ENCODE measurements around the gene TSC1.
"Not testable (repeated sequence)": the region's sequence is repeated elsewhere in the genome, so short reads cannot be mapped to it uniquely, and the experiment has no call there.

Gene TSC1

DNA sequence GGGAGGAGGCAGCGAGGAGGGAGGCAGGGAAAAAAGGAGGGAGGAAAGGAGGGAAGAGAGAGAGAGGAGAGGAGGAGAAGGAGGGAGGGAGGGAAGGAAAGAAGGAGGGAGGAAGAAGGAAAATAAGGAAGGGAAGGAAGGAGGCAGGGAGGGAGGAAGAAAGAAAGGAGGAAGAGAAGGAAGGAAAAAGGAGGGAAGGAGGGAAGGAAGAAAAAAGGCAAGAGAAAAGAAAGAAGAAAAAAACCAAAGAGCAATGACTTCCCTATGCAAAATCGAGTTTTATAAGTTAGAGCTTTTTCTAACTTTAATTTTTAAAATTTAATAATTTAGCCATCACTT is 33.7 kb upstream of the TSC1 start:
- Histone ChIP-seq H3K4me1 (ENCODE audit: control insufficient read depth, insufficient read depth, low read length) (no peaks in the 10 kb centered on the region), H3K4me3 (ENCODE audit: insufficient read depth, low read depth, low read length) (no peak overlapping the region), H3K27ac (ENCODE audit: insufficient read depth, low read depth, low read length, poor library complexity, severe bottlenecking) (no peak overlapping the region), H3K9me3 (ENCODE audit: control insufficient read depth, low read length) (no peaks in the 10 kb centered on the region), H3K36me3 (ENCODE audit: control insufficient read depth, insufficient read depth, low read length) (no peaks in the 10 kb centered on the region), H3K27me3 (ENCODE audit: control insufficient read depth, insufficient read depth, low read length, poor library complexity, severe bottlenecking) (peaks cover 44% of the 10 kb centered on the region)
- 7 to 36% methylated on average over 1 to 2 of the region's 2 CpGs for whole genome bisulfite sequencing, 2 experiments

GRCh38 chr9:132976571-132976970 is 32.2 kb upstream of the TSC1 start:
- peaks cover 49% of the 10 kb centered on the region for H3K27me3 ChIP-seq (ENCODE audit: control insufficient read depth, insufficient read depth, low read length, poor library complexity, severe bottlenecking)
- no peak overlapping the region for H3K4me3 ChIP-seq (ENCODE audit: insufficient read depth, low read depth, low read length)
- no peaks in the 10 kb centered on the region for H3K9me3 ChIP-seq (ENCODE audit: control insufficient read depth, low read length)
- H3K4me1 ChIP-seq (ENCODE audit: control insufficient read depth, insufficient read depth, low read length): no peaks in the 10 kb centered on the region
- 87 to 90% methylated on average over 3 of the region's 3 CpGs for WGBS, 2 experiments
- no peaks in the 10 kb centered on the region for H3K36me3 ChIP-seq (ENCODE audit: control insufficient read depth, insufficient read depth, low read length)
- H3K27ac ChIP-seq (ENCODE audit: insufficient read depth, low read depth, low read length, poor library complexity, severe bottlenecking): no peak overlapping the region

- peaks cover 49% of the 10 kb centered on the region for H3K27me3 ChIP-seq (ENCODE audit: control insufficient read depth, insufficient read depth, low read length, poor library complexity, severe bottlenecking)
- no peaks in the 10 kb centered on the region for H3K36me3 ChIP-seq (ENCODE audit: control insufficient read depth, insufficient read depth, low read length)
- H3K4me1 ChIP-seq (ENCODE audit: control insufficient read depth, insufficient read depth, low read length): no peaks in the 10 kb centered on the region
- no peak overlapping the region for H3K27ac ChIP-seq (ENCODE audit: insufficient read depth, low read depth, low read length, poor library complexity, severe bottlenecking)
- 81 to 83% methylated on average over 6 of the region's 6 CpGs for WGBS, 2 experiments
- no peak overlapping the region for H3K4me3 ChIP-seq (ENCODE audit: insufficient read depth, low read depth, low read length)
- H3K9me3 ChIP-seq (ENCODE audit: control insufficient read depth, low read length): no peaks in the 10 kb centered on the region
These were observed 31.5 kb upstream of the TSC1 start for GRCh38 chr9:132975961-132976360.

DNA sequence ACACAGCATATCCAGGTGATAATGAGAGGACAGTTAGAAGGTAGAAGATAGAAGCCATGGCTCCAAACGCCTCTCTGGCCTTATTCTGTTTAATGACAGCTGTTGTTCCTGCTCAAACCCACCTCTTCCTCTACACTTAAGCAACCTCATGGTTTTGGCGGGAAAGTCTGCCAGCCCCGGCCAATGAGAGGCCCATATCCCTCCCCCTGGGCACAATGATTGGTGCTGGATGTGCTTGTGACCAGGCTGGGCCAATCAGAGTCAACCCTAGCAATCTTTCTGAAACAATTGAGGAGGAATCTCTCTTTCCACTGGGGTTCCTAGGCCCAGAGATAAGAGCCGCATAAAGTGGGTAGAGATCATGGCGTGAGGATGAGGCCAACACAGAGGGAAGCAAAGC is 29.3 kb upstream of the TSC1 start:
- WGBS, 2 experiments: 93 to 94% methylated on average over 5 of the region's 5 CpGs
- no peaks in the 10 kb centered on the region for H3K36me3 ChIP-seq (ENCODE audit: control insufficient read depth, insufficient read depth, low read length)
- peaks cover 31% of the 10 kb centered on the region for H3K27me3 ChIP-seq (ENCODE audit: control insufficient read depth, insufficient read depth, low read length, poor library complexity, severe bottlenecking)
- no peak overlapping the region for H3K27ac ChIP-seq (ENCODE audit: insufficient read depth, low read depth, low read length, poor library complexity, severe bottlenecking)
- no peaks in the 10 kb centered on the region for H3K9me3 ChIP-seq (ENCODE audit: control insufficient read depth, low read length)
- no peak overlapping the region for H3K4me3 ChIP-seq (ENCODE audit: insufficient read depth, low read depth, low read length)
- no peaks in the 10 kb centered on the region for H3K4me1 ChIP-seq (ENCODE audit: control insufficient read depth, insufficient read depth, low read length)

GRCh38 chr9:132973166-132973565 is 28.8 kb upstream of the TSC1 start:
- no peak overlapping the region for H3K27ac ChIP-seq (ENCODE audit: insufficient read depth, low read depth, low read length, poor library complexity, severe bottlenecking)

DNA sequence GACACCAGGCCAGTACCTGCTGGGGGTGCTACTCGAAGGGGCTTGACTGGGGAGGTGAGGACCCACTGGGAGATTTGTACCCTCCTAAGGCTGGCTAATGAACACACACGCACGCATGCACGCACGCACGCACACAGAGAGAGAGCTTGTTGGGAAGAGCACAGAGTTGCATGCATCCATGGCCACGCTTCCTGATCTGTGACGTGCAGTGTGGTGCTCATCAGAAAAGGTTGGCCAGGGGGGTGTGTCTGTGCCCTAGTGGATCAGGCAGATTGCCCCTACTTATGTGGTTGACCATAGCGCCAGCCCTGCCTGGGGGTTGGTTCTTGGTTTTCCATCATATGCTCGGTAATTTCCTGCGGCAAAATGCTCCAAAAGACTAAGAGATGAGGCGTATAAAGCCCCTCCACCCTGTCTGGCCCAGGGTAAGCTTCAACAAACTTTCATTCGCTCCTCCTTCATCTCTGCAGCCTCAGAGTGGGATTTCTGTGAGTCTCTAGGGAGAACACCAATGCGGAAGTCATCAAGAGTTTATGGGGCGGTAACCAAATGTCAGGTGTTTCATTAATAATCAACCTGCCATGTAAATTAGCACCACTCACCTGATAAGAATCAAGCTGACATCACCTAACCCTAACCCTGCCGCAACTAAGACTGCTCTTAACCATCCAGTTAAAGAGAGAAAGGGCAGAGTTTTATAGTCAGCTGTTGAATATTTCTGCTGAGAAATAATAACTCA is 26.1 kb upstream of the TSC1 start:
- Histone ChIP-seq H3K4me3 (ENCODE audit: insufficient read depth, low read depth, low read length) (no peak overlapping the region), H3K4me1 (ENCODE audit: control insufficient read depth, insufficient read depth, low read length) (no peaks in the 10 kb centered on the region), H3K9me3 (ENCODE audit: control insufficient read depth, low read length) (no peaks in the 10 kb centered on the region), H3K27ac (ENCODE audit: insufficient read depth, low read depth, low read length, poor library complexity, severe bottlenecking) (no peak overlapping the region), H3K27me3 (ENCODE audit: control insufficient read depth, insufficient read depth, low read length, poor library complexity, severe bottlenecking) (peaks cover 19% of the 10 kb centered on the region), H3K36me3 (ENCODE audit: control insufficient read depth, insufficient read depth, low read length) (no peaks in the 10 kb centered on the region)
- 93 to 95% methylated on average over 15 to 16 of the region's 16 CpGs for WGBS, 2 experiments

More at GRCh38 chr9:132973166-132973565, 28.8 kb upstream of the TSC1 start:
- Histone ChIP-seq H3K27me3 (ENCODE audit: control insufficient read depth, insufficient read depth, low read length, poor library complexity, severe bottlenecking) (peaks cover 25% of the 10 kb centered on the region), H3K4me3 (ENCODE audit: insufficient read depth, low read depth, low read length) (no peak overlapping the region), H3K36me3 (ENCODE audit: control insufficient read depth, insufficient read depth, low read length) (no peaks in the 10 kb centered on the region), H3K9me3 (ENCODE audit: control insufficient read depth, low read length) (no peaks in the 10 kb centered on the region), H3K4me1 (ENCODE audit: control insufficient read depth, insufficient read depth, low read length) (no peaks in the 10 kb centered on the region)
- 83 to 84% methylated on average over 18 of the region's 18 CpGs for WGBS, 2 experiments

GRCh38 chr9:132969783-132970182 is 25.4 kb upstream of the TSC1 start:
- Histone ChIP-seq H3K27me3 (ENCODE audit: control insufficient read depth, insufficient read depth, low read length, poor library complexity, severe bottlenecking) (peaks cover 15% of the 10 kb centered on the region), H3K27ac (ENCODE audit: insufficient read depth, low read depth, low read length, poor library complexity, severe bottlenecking) (no peak overlapping the region), H3K4me3 (ENCODE audit: insufficient read depth, low read depth, low read length) (no peak overlapping the region), H3K4me1 (ENCODE audit: control insufficient read depth, insufficient read depth, low read length) (no peaks in the 10 kb centered on the region), H3K9me3 (ENCODE audit: control insufficient read depth, low read length) (no peaks in the 10 kb centered on the region), H3K36me3 (ENCODE audit: control insufficient read depth, insufficient read depth, low read length) (no peaks in the 10 kb centered on the region)
- WGBS, 2 experiments: 79 to 83% methylated on average over 7 of the region's 7 CpGs

GRCh38 chr9:132967908-132968307 is 23.5 kb upstream of the TSC1 start:
- not testable (repeated sequence) for H3K27me3 ChIP-seq (ENCODE audit: control insufficient read depth, insufficient read depth, low read length, poor library complexity, severe bottlenecking); H3K36me3 ChIP-seq (ENCODE audit: control insufficient read depth, insufficient read depth, low read length); H3K4me1 ChIP-seq (ENCODE audit: control insufficient read depth, insufficient read depth, low read length); H3K4me3 ChIP-seq (ENCODE audit: insufficient read depth, low read depth, low read length); H3K9me3 ChIP-seq (ENCODE audit: control insufficient read depth, low read length); H3K27ac ChIP-seq (ENCODE audit: insufficient read depth, low read depth, low read length, poor library complexity, severe bottlenecking)
- WGBS, 2 experiments: 92 to 95% methylated on average over 3 of the region's 3 CpGs

- WGBS, 2 experiments: 93 to 95% methylated on average over 9 of the region's 9 CpGs
- H3K4me3 ChIP-seq (ENCODE audit: insufficient read depth, low read depth, low read length): no peak overlapping the region
- no peaks in the 10 kb centered on the region for H3K9me3 ChIP-seq (ENCODE audit: control insufficient read depth, low read length)
- H3K27ac ChIP-seq (ENCODE audit: insufficient read depth, low read depth, low read length, poor library complexity, severe bottlenecking): no peak overlapping the region
- no peaks in the 10 kb centered on the region for H3K4me1 ChIP-seq (ENCODE audit: control insufficient read depth, insufficient read depth, low read length)
- H3K36me3 ChIP-seq (ENCODE audit: control insufficient read depth, insufficient read depth, low read length): no peaks in the 10 kb centered on the region
- H3K27me3 ChIP-seq (ENCODE audit: control insufficient read depth, insufficient read depth, low read length, poor library complexity, severe bottlenecking): no peaks in the 10 kb centered on the region
These were observed 21.1 kb upstream of the TSC1 start for GRCh38 chr9:132965478-132965877.

DNA sequence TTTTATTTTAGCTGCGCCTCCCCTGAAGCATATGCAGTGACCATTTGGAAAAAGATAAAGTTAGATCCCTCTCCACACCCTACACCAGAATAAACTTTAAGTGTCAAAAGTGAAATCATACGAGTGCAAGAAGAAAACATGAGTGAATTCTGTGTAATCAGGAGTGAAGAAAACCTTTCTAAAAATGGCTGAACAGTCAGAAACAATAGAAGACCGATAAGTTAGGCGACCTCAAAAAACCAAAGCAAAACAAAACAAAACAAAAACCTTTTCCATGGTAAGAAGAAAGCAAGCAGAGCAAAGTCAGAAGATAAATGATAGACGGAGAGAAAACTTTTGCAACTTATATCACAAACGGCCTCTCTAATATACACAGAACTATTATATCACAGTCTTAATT is 16.6 kb upstream of the TSC1 start:
- H3K27me3 ChIP-seq (ENCODE audit: control insufficient read depth, insufficient read depth, low read length, poor library complexity, severe bottlenecking): no peaks in the 10 kb centered on the region
- 91 to 97% methylated on average over 4 of the region's 6 CpGs for WGBS, 2 experiments

DNA sequence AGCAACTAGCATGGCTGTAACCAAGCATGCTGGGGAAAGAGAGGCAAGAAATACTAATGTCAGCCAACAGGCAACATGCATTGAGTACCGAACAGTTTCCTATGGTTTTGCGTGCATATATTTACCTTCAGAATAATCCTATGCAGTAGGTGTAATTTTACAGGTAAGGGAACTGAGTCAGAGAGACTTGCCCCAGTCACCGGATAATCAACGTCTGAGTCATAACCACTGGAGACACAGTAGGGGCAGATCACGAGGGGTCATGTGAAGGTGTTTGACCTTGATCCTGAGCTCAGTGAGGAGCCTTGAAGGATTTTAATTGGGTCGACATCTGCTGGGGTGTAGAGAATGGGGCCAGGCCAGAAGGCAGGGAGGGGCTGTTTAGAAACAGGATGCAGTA is 13.4 kb upstream of the TSC1 start:
- no peak overlapping the region for H3K4me3 ChIP-seq (ENCODE audit: insufficient read depth, low read depth, low read length)
- H3K27ac ChIP-seq (ENCODE audit: insufficient read depth, low read depth, low read length, poor library complexity, severe bottlenecking): no peak overlapping the region
- H3K4me1 ChIP-seq (ENCODE audit: control insufficient read depth, insufficient read depth, low read length): no peaks in the 10 kb centered on the region
- H3K9me3 ChIP-seq (ENCODE audit: control insufficient read depth, low read length): no peaks in the 10 kb centered on the region
- WGBS, 2 experiments: 88 to 91% methylated on average over 6 of the region's 6 CpGs
- H3K36me3 ChIP-seq (ENCODE audit: control insufficient read depth, insufficient read depth, low read length): no peaks in the 10 kb centered on the region
- no peaks in the 10 kb centered on the region for H3K27me3 ChIP-seq (ENCODE audit: control insufficient read depth, insufficient read depth, low read length, poor library complexity, severe bottlenecking)

More for the DNA sequence above, 16.6 kb upstream of the TSC1 start:
- no peaks in the 10 kb centered on the region for H3K4me1 ChIP-seq (ENCODE audit: control insufficient read depth, insufficient read depth, low read length)
- H3K36me3 ChIP-seq (ENCODE audit: control insufficient read depth, insufficient read depth, low read length): no peaks in the 10 kb centered on the region
- H3K4me3 ChIP-seq (ENCODE audit: insufficient read depth, low read depth, low read length): no peak overlapping the region
- no peak overlapping the region for H3K27ac ChIP-seq (ENCODE audit: insufficient read depth, low read depth, low read length, poor library complexity, severe bottlenecking)
- no peaks in the 10 kb centered on the region for H3K9me3 ChIP-seq (ENCODE audit: control insufficient read depth, low read length)
